GM21529 (cell line): ENCODE results near the gene PMEPA1.
A peak's percentile ranks its signal among the peaks of the same experiment; 100 is the strongest.

Experiments
- ATAC-seq: cut with Tn5 transposase; IDR thresholded peaks from one replicate; pipeline ENCODE4 v1.9.1; 2021; ENCODE audit not compliant: unreplicated experiment

Gene PMEPA1

GRCh38 chr20:57695012-57695411, 14.8 kb downstream of the PMEPA1 start:
- ATAC-seq = no peak

GRCh38 chr20:57694481-57694880, 15.3 kb downstream of the PMEPA1 start:
- ATAC-seq = no peak

GRCh38 chr20:57693670-57694329, 16.0 kb downstream of the PMEPA1 start:
- ATAC-seq = no peak

- ATAC-seq = no peak
Observed at GRCh38 chr20:57693002-57693582, 16.7 kb downstream of the PMEPA1 start.

GRCh38 chr20:57692393-57692792, 17.4 kb downstream of the PMEPA1 start:
- ATAC-seq = no peak

GRCh38 chr20:57691699-57692098, 18.1 kb downstream of the PMEPA1 start:
- ATAC-seq = no peak

DNA sequence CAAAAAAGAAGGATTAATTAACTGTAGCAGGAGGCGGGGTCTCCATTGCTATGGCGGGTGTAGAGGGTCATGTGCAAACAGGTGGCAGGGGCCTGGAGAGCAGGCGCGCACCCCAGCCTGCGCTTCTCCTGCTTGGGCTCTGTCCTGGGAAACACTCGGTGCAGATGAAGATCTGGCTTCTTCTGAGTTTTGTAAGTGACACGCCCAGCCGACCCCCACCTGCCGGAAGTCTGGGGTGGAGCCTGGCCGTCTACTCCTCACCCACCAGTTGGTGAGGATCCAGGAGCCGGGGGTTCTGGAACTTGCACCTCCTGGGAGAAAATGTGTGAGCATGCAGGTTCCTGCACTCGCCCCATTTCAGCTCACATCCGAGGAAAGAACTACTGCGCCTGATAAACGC, 19.3 kb downstream of the PMEPA1 start:
- ATAC-seq = no peak

DNA sequence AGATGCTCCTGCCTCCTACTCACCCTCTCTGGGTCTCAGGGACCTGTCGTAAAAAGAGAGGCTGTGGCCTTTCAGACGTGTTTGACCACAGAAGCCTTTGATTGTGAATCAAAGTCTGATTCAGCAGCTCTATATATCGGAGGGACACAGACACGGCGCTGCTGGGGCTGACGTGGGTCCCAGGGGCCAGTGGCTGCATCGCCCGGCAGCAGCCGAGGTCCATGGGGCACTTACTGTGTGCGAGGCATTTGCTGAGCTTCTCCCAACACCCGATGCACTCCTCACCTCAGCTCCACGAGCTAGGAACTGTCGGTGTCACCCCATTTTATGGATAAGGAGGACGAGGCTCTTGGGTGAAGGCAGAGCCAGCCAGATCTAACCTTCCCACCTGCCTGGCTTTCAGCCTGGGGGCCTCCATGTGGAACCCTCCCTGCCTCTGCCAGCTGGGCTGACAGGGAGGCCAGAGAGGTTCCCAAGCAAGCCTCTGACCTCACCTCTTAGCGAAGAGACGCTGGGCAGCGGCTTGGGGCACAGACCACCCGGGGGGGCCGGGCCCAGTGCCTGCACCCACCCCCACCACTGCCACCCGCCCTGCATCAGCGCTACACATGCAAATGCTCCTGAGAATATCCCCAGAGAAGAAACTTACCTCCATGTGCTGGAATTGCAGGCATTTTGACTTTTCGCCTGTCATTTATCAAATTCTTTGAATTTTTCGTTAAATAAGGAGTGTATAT, 19.9 kb downstream of the PMEPA1 start:
- ATAC-seq = no peak

DNA sequence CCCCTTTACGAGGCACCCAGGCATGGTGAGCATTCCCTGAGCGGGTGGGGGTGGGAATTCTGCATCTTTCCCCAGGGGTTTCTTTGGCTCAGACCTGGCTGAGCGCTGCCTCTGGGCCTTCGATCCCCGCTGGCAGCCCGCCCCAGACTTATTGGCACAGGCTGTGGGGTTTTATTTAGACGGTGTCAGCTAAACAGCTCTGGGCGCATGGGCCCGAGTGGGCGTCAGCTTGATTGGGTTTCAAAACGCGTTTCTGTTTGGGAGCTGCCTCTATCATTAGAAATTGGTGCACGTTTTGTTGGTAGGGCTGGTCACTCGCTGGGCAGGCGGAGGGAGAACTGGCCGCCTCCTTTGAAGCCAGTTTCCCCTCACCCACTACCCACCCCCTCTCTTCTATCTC, 21.0 kb downstream of the PMEPA1 start:
- ATAC-seq = no peak

- ATAC-seq = no peak
Observed at GRCh38 chr20:57688295-57688694, 21.5 kb downstream of the PMEPA1 start.

DNA sequence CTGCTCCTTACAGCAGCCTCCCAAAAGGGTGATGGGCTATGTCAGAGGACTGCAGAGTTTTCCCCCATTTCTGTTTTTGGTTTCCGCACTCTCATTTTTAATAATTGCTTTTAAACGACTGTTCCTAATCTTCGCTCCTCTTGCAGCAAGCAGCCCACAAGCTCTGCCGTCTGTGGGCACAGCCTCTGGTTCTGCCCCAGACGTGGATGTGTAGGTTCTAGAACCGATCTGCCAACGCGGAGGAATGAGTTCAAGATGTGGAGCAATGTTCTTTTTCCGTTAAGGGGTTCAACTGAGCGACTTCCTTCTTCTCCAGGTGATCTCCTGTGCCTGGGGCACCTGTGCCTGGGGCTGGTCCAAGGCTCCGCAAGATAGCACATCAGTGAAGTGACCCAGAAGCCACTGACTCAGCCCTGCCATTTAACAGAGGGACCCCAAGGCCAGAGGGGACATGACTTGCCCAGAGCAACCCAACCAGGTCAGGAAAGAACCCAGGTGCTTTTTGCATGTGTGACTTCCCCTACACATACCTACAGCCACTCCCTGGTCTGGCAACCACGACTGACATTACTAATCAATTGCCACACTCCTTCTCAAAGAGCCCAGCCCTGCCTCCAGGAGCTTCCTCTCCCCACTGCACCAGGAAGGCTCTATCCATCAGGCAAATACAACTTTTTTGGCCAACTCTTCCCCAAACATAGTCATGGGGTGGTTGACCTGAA, 22.7 kb downstream of the PMEPA1 start:
- ATAC-seq = no peak

GRCh38 chr20:57685146-57685758, 24.6 kb downstream of the PMEPA1 start:
- ATAC-seq = no peak

- no peak for ATAC-seq
Observed at GRCh38 chr20:57684808-57685140, 25.0 kb downstream of the PMEPA1 start.

DNA sequence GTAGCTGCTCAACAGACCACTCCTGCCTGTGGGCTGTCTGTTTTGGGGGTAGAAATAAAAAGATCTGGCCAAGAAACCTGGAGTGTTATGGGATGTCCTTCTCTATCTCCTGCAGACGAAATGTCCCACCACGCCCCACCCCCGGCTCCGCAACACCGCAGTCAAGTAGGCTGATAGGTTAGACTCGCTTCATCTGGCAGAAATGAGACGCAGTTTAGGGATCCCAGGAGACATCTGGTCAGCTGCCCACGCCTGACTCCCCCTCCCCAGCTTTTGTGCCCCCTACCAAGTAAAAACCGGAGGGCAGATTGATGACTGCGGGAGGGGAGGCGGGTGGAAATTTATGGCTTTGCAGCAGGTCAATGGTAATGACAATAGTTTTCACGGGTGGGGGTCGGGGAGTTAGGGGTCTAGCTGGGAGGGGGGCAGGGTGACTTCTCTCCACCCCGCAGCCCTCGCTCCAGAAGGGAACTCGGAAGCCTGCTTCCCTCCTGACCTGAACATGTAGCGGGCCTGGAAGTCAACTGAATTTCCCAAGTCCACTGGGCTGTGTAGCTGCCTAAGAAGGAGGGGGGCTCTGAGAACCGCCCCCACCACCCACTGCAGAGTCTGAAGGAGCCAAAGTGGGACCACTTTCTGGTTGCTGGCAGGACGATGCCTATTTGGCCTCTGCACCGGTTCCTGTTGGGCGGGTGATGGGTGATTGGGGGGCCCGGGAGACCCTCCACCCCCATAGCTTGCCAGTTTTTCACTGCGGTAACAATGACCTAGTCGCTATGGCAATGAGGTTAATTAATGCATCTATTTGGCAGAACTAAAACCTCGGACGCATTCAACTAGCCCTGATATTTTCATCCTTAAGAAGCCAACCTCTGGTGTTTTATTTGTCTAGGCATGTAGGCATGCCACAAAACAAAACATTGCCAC, 25.7 kb downstream of the PMEPA1 start:
- no peak for ATAC-seq

DNA sequence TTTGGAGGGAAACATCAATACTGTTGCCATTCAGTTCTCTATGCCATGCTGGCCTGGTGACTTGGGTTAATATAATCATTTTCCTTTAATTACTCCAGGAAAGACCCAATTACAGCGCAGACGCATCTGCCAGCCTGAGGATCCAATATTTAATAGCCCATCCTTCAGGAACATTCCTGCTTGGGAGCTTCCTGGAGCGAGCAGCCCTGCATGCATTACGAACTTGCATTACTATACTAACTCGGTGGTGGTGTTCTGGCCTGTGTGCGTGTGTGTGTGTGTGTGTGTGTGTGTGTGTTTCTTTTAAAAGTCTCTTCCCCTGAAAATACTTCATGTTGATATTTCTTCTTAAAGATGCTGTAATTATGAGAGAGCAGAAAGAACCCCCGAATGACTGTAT, 26.5 kb downstream of the PMEPA1 start:
- no peak for ATAC-seq

GRCh38 chr20:57682184-57683101, 27.4 kb downstream of the PMEPA1 start:
- peak; percentile 53 for ATAC-seq

- ATAC-seq = peak; percentile 26
Observed at GRCh38 chr20:57680934-57681914, 28.6 kb downstream of the PMEPA1 start.

DNA sequence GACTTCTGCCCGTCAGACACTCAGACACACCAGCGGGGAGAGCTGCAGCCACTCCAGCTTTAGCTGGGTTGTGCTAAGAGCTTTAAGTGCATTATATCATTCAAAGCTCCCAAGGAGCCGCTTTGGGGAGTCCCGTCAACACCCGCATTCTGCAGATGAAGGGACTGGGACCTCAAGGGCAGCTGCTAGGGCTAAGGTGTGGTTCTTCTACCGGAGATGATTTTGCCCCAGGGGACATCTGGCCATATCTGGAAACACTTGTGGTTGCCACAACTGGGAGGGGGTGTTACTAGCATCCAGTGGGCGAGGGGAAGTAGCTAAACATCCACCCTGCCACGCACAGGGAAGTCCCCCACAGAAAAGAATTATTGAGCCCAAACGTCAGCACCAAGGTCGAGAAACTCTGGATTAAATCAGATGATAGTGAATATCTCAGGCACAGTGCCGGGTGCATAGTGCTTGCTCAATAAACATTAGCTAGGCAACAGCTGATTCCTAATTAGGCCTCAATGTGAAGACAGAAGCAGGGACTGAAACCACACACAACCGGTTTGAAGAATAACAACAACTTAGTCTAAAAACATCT, 29.6 kb downstream of the PMEPA1 start:
- ATAC-seq = peak; percentile 56
